PC-3 (cell line): Measurements from ENCODE around the gene NPFFR1. TPM values are rescaled to one million over a fixed set of nuclear protein-coding genes. Genes with fewer than 3 reads are reported as not detected.
"Not testable (repeated sequence)": the region's sequence is repeated elsewhere in the genome, so short reads cannot be mapped to it uniquely, and the experiment has no call there.

Source experiments
- ATAC-seq: fragments of 200-7000 bp; cut with Tn5 transposase; 2 replicates; pipeline ENCODE4 v1.9.1; 2020; ENCODE audit warnings: mild to moderate bottlenecking, moderate library complexity
- BruUV-seq: library from RNA; stranded (reverse); fragments of 400-500 nt; replicated peaks from 2 replicates; lab custom pipeline; 2021; lab: Mats Ljungman, UMichigan
- CTCF ChIA-PET: fragments of 300-600 bp; sonication (Branson Sonifier 250); formaldehyde crosslinking; loops from one replicate; lab custom pipeline; 2022; ENCODE audit warnings: antibody characterized with exemption; lab: Charles Lee
- POLR2A ChIA-PET: fragments of 300-600 bp; sonication (Branson Sonifier 250); formaldehyde crosslinking; loops from one replicate; lab custom pipeline; 2022; ENCODE audit warnings: antibody characterized with exemption; ENCODE audit not compliant: unreplicated experiment; lab: Charles Lee
- DNase-seq: peaks from one replicate; pipeline ENCODE4 v3.0.0-alpha.2; 2015
- H2AFZ ChIP-seq: fragments of 300-600 bp; sonication (generic); 2 replicates; pipeline ENCODE4 v1.6.0; 2016; ENCODE audit warnings: antibody characterized with exemption, low read length
- H3F3A ChIP-seq: fragments of 300-600 bp; sonication (generic); one replicate; pipeline ENCODE4 v1.6.0; 2017; ENCODE audit warnings: antibody characterized with exemption, low read length, control low read depth, mild to moderate bottlenecking; ENCODE audit not compliant: unreplicated experiment
- H3K27ac ChIP-seq: fragments of 300-600 bp; sonication (generic); 2 replicates; pipeline ENCODE4 v1.5.1; 2016; ENCODE audit warnings: mild to moderate bottlenecking, low read length
- H3K27me3 ChIP-seq: fragments of 300-600 bp; sonication (generic); 2 replicates; pipeline ENCODE4 v1.6.1; 2016; ENCODE audit warnings: low read length, mixed read lengths
- H3K36me3 ChIP-seq: fragments of 300-600 bp; sonication (generic); 2 replicates; pipeline ENCODE4 v1.6.1; 2016; ENCODE audit warnings: low read depth, mixed run types, low read length, mixed read lengths
- H3K4me1 ChIP-seq: fragments of 300-600 bp; sonication (generic); 2 replicates; pipeline ENCODE4 v1.5.1; 2016; ENCODE audit warnings: low read length; ENCODE audit not compliant: insufficient read depth
- H3K4me2 ChIP-seq: fragments of 300-600 bp; sonication (generic); 2 replicates; pipeline ENCODE4 v1.6.0; 2016; ENCODE audit warnings: low read length
- H3K4me3 ChIP-seq: fragments of 300-600 bp; sonication (generic); 2 replicates; pipeline ENCODE4 v1.5.1; 2016; ENCODE audit warnings: mild to moderate bottlenecking, low read length, mixed read lengths
- H3K79me2 ChIP-seq: fragments of 300-600 bp; sonication (generic); 2 replicates; pipeline ENCODE4 v1.6.1; 2017; ENCODE audit warnings: low read length, mixed read lengths
- H3K9ac ChIP-seq: fragments of 300-600 bp; sonication (generic); 2 replicates; pipeline ENCODE4 v1.6.0; 2016; ENCODE audit warnings: mild to moderate bottlenecking, low read length
- H3K9me2 ChIP-seq: fragments of 300-600 bp; sonication (generic); replicated peaks from 2 replicates; pipeline ENCODE4 v1.6.1; 2016; ENCODE audit warnings: mixed run types, low read length, mixed read lengths
- H3K9me3 ChIP-seq: fragments of 300-600 bp; sonication (generic); 2 replicates; pipeline ENCODE4 v1.6.1; 2016; ENCODE audit warnings: low read length, mixed read lengths
- H4K20me1 ChIP-seq: fragments of 300-600 bp; sonication (generic); 2 replicates; pipeline ENCODE4 v1.6.1; 2016; ENCODE audit warnings: low read length, mixed read lengths
- CTCF ChIP-seq: fragments of 300-600 bp; sonication (generic); conservative IDR thresholded peaks from 2 replicates; pipeline ENCODE4 v1.5.1; 2017; ENCODE audit warnings: antibody characterized with exemption, low read depth, mild to moderate bottlenecking, low read length
- EZH2 ChIP-seq: fragments of 300-600 bp; sonication (generic); IDR thresholded peaks from one replicate; pipeline ENCODE4 v1.6.1; 2017; ENCODE audit warnings: antibody characterized with exemption, mild to moderate bottlenecking, low read length; ENCODE audit not compliant: unreplicated experiment
- EZH2phosphoT487 ChIP-seq: fragments of 300-600 bp; sonication (generic); IDR thresholded peaks from 2 replicates; pipeline ENCODE4 v1.6.1; 2018; ENCODE audit warnings: mild to moderate bottlenecking, antibody characterized with exemption, low read length, borderline replicate concordance
- intact Hi-C: fragments of 100-400 bp; cut with micrococcal nuclease; formaldehyde crosslinking; loops from 2 replicates; pipeline ENCODE4 v1.9.0; 2023
- total RNA-seq: library from RNA; depleted of rRNA; stranded (reverse); fragments of >200 nt; gene quantifications from 2 replicates; pipeline ENCODE4 v1.2.3, GENCODE V29; 2014

Gene NPFFR1
- total RNA-seq, 1 experiment from 2014 or later: not detected

- Histone ChIP-seq H4K20me1 (no peaks in the 10 kb centered on the region), H3K4me3 (no peak overlapping the region), H3K36me3 (no peaks in the 10 kb centered on the region), H3K4me1 (no peaks in the 10 kb centered on the region), H3K27ac (no peak overlapping the region), H3K9ac (no peak overlapping the region), H2AFZ (no peak overlapping the region), H3K9me3 (0 out of 2 replicates have a peak, but pooled peaks cover 4% of the 10 kb centered on the region), H3K4me2 (no peak overlapping the region), H3K9me2 (no peaks in the 10 kb centered on the region), H3F3A (no peaks in the 10 kb centered on the region), H3K79me2 (no peaks in the 10 kb centered on the region), H3K27me3 (peaks cover 25% of the 10 kb centered on the region; the same call in 1 of the 2 replicates)
- ChIA-PET POLR2A (no interaction called here), CTCF (no interaction called here)
- intact Hi-C loops: no loop called here
- no peak for TF ChIP-seq EZH2
- TF ChIP-seq EZH2phosphoT487: no peak
- TF ChIP-seq CTCF: no peak
- DNase-seq: no peak
- ATAC-seq: no peak
- BruUV-seq: no TSS peak
These were observed 36.4 kb downstream of the NPFFR1 start for GRCh38 chr10:70247360-70247759.

GRCh38 chr10:70241081-70241480, 42.7 kb downstream of the NPFFR1 start:
- POLR2A ChIA-PET: no interaction called here
- DNase-seq: no peak
- intact Hi-C loops: no loop called here

GRCh38 chr10:70239986-70240385, 43.8 kb downstream of the NPFFR1 start:
- H3K4me1 ChIP-seq, H3K27ac ChIP-seq, H3K36me3 ChIP-seq, H3K9me2 ChIP-seq, H3K27me3 ChIP-seq, ATAC-seq, POLR2A ChIA-PET, H3K4me3 ChIP-seq, H3F3A ChIP-seq, H3K9ac ChIP-seq, DNase-seq, H4K20me1 ChIP-seq, H2AFZ ChIP-seq, H3K9me3 ChIP-seq, H3K79me2 ChIP-seq, intact Hi-C loops, H3K4me2 ChIP-seq, BruUV-seq, CTCF ChIA-PET: not testable (repeated sequence)

More at GRCh38 chr10:70241081-70241480, 42.7 kb downstream of the NPFFR1 start:
- Histone ChIP-seq H3K9ac (no peak overlapping the region), H3K27ac (no peak overlapping the region), H3K9me2 (no peaks in the 10 kb centered on the region), H3K4me2 (no peak overlapping the region), H3F3A (no peaks in the 10 kb centered on the region), H3K27me3 (peaks cover 15% of the 10 kb centered on the region; the same call in 1 of the 2 replicates), H3K79me2 (no peaks in the 10 kb centered on the region), H3K9me3 (no peaks in the 10 kb centered on the region), H3K4me1 (no peaks in the 10 kb centered on the region), H2AFZ (no peak overlapping the region), H3K36me3 (no peaks in the 10 kb centered on the region), H4K20me1 (no peaks in the 10 kb centered on the region), H3K4me3 (no peak overlapping the region)
- no TSS peak for BruUV-seq
- TF ChIP-seq CTCF: no peak
- no peak for TF ChIP-seq EZH2
- no peak for TF ChIP-seq EZH2phosphoT487
- ATAC-seq: no peak
- CTCF ChIA-PET: no interaction called here

- H3K4me1 ChIP-seq, intact Hi-C loops, H3F3A ChIP-seq, CTCF ChIA-PET, H3K9ac ChIP-seq, BruUV-seq, H3K79me2 ChIP-seq, H2AFZ ChIP-seq, H3K27me3 ChIP-seq, DNase-seq, H4K20me1 ChIP-seq, POLR2A ChIA-PET, H3K27ac ChIP-seq, H3K36me3 ChIP-seq, H3K9me2 ChIP-seq, ATAC-seq, H3K4me3 ChIP-seq, H3K4me2 ChIP-seq, H3K9me3 ChIP-seq: not testable (repeated sequence)
These were observed 44.5 kb downstream of the NPFFR1 start for GRCh38 chr10:70239077-70239976.

- CTCF ChIA-PET, H3K79me2 ChIP-seq, intact Hi-C loops, H3F3A ChIP-seq, H3K9me3 ChIP-seq, H3K27me3 ChIP-seq, BruUV-seq, H3K4me1 ChIP-seq, H3K9me2 ChIP-seq, H3K36me3 ChIP-seq, ATAC-seq, H4K20me1 ChIP-seq, DNase-seq, H3K9ac ChIP-seq, H3K27ac ChIP-seq, H2AFZ ChIP-seq, H3K4me2 ChIP-seq, H3K4me3 ChIP-seq: not testable (repeated sequence)
- POLR2A ChIA-PET: interaction anchor here (0.6 kb wide), 1 partner anchor 68 kb away, joined by 3 read pairs; no protein-coding TSS in a partner anchor
These were observed 45.8 kb downstream of the NPFFR1 start for GRCh38 chr10:70237958-70238536.
